Stimulated activated naive CD8-positive, alpha-beta T cell treated with anti-CD3 and anti-CD28 coated beads, Interleukin-15, Interleukin-2, amounts not matched to agents 100 ng/mL and 50 ng/mL, for 24 hours (primary cell): ENCODE results near the gene MMEL1.

Experiments
- H3K27ac Mint-ChIP-seq: one replicate; pipeline ENCODE4 v1.8.0; 2021; ENCODE audit warnings: mild to moderate bottlenecking, mixed read lengths
- H3K27me3 Mint-ChIP-seq: one replicate; pipeline ENCODE4 v1.8.0; 2021; ENCODE audit warnings: mixed read lengths
- H3K36me3 Mint-ChIP-seq: one replicate; pipeline ENCODE4 v1.8.0; 2021; ENCODE audit warnings: low read depth, mixed read lengths
- H3K4me1 Mint-ChIP-seq: one replicate; pipeline ENCODE4 v1.8.0; 2021; ENCODE audit warnings: low read depth, mixed read lengths
- H3K4me3 Mint-ChIP-seq: one replicate; pipeline ENCODE4 v1.8.0; 2021; ENCODE audit warnings: mild to moderate bottlenecking, mixed read lengths
- H3K9me3 Mint-ChIP-seq: one replicate; pipeline ENCODE4 v1.8.0; 2021; ENCODE audit warnings: mixed read lengths

Gene MMEL1

GRCh38 chr1:2604844-2605508 is 27.8 kb downstream of the MMEL1 start:
- Mint-ChIP-seq H3K4me1 (no peaks in the 10 kb centered on the region), H3K4me3 (no peak overlapping the region), H3K9me3 (no peaks in the 10 kb centered on the region)

DNA sequence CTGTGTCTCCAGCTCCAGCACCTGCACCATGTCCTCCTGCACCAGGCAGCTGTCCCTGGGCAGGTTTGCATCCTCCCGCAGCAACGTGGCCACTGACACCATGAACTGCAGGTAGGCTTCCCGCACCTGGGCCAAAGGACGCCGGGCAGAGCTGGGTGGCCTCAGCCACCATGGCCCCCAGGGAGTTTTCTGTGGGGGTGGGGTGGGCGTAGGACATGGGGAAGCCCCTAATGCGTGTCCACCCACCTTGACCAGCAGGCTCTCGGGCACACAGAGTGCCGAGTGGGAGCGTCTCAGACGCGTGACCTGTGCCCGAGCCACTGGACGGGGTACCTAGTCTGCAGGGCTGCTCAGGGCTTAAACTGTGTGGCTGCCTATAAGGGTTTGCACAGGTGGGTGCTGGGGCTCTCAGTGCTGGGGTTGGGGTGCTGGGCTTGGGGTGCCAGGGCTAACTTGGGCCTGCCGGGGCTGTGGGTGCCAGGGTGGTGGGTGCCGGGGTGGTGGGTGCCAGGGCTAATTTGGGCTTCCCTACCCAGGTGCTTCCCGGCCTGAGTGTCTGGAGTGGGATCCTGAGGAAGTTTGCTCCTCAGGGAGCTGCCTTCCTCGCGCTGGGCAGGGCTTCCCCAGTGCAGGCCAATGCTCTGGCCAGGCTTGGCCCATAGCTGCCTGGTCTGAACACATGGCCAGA is 28.5 kb downstream of the MMEL1 start:
- H3K9me3 Mint-ChIP-seq = no peaks in the 10 kb centered on the region
- H3K4me1 Mint-ChIP-seq = no peaks in the 10 kb centered on the region
- H3K4me3 Mint-ChIP-seq = no peak overlapping the region
- H3K36me3 Mint-ChIP-seq = no peaks in the 10 kb centered on the region
- H3K27me3 Mint-ChIP-seq = no peaks in the 10 kb centered on the region
- no peak overlapping the region for H3K27ac Mint-ChIP-seq

More at GRCh38 chr1:2604844-2605508, 27.8 kb downstream of the MMEL1 start:
- no peak overlapping the region for H3K27ac Mint-ChIP-seq
- H3K36me3 Mint-ChIP-seq = no peaks in the 10 kb centered on the region
- no peaks in the 10 kb centered on the region for H3K27me3 Mint-ChIP-seq

- no peak overlapping the region for H3K4me3 Mint-ChIP-seq
- no peaks in the 10 kb centered on the region for H3K27me3 Mint-ChIP-seq
- no peaks in the 10 kb centered on the region for H3K4me1 Mint-ChIP-seq
- H3K27ac Mint-ChIP-seq = no peak overlapping the region
- H3K9me3 Mint-ChIP-seq = no peaks in the 10 kb centered on the region
- H3K36me3 Mint-ChIP-seq = no peaks in the 10 kb centered on the region
Observed at GRCh38 chr1:2603521-2604155, 29.2 kb downstream of the MMEL1 start.

DNA sequence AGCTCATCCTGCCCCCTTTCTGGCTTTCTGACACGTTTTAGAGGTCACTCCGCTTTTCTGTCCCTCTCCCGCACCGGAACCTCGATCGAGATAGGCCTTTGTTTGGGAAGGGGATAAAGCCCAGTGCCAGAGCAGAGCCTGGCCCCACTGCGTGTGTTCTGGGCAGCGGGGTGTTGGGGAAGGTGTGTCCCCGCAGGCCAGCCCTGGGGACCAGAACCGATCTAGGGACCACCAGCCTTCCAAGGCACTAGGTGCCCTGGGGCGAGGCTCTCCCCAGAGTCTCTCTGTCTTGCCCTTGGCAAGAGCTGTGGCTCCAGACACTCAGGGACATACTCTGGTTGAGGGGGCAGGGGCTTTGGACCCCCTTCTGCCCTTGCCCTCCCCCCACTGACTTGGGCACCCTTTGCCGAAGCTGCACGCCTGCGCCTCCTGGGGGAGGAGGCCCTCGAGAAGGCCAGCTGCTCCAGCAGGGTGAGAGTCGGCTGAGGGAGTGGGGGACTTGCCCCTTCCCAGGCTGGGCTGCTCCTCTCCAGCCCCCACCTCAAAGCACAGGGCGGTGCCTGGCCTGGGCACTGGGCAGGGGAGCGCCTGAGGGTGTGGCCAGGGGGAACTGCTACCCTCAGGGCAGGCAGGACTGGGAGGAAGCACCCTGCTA is 29.8 kb downstream of the MMEL1 start:
- Mint-ChIP-seq H3K4me1 (no peaks in the 10 kb centered on the region), H3K27ac (no peak overlapping the region), H3K36me3 (no peaks in the 10 kb centered on the region), H3K9me3 (no peaks in the 10 kb centered on the region), H3K4me3 (no peak overlapping the region), H3K27me3 (no peaks in the 10 kb centered on the region)

DNA sequence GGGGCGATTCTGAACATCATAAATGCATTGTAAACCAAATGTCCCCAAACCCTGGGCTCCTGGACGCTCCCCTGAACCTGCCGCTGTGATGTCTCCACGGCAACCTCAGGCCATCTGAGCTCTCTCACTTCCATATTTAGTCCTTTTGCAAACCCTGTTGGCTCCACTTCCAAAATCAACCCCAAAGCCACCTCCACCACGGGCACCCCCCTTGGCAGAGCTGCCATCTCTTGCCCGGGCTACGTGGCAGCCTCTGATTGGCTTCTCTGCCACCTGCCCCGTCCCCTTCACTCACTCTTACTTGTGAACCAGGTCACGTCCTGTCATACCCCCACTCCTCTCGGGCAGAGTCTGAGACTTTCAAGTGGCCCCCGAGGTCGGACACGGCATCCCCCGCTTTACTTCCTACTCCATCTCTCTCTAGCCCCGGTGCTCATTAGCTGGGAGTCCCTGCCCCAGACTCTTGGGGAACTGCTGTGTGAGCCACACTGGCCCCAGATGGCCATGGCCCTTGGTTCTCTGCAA is 30.4 kb downstream of the MMEL1 start:
- H3K4me3 Mint-ChIP-seq = no peak overlapping the region
- H3K27ac Mint-ChIP-seq = no peak overlapping the region
- no peaks in the 10 kb centered on the region for H3K36me3 Mint-ChIP-seq
- H3K9me3 Mint-ChIP-seq = no peaks in the 10 kb centered on the region
- no peaks in the 10 kb centered on the region for H3K27me3 Mint-ChIP-seq
- H3K4me1 Mint-ChIP-seq = no peaks in the 10 kb centered on the region

DNA sequence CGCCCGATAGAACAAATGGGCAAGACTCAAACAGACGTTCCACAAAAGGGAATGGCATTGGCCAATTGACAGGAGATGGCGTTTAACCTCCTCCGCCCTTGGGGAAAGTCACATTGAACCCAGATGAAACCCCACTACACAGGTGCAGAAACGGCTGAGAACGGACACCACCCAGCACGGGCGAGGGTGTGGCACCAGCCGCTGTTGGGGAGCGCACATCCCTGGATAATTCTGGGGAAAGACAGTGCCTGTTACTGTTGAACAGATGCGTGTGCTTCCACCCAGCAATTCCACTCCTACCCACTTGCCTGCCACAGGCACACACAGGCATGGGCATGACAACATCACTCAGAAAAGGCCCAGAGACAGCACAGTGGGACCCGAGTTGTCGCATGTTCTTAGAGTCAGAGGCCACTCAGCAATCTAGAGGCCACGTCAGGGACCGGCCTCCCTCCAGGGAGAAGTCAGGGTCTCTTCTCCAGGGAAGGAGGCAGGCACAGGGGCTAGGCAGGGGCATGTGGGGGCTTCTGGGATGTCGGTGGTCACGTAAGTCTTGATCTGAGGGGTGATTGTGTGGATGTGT is 31.0 kb downstream of the MMEL1 start:
- no peak overlapping the region for H3K4me3 Mint-ChIP-seq
- no peaks in the 10 kb centered on the region for H3K9me3 Mint-ChIP-seq
- no peaks in the 10 kb centered on the region for H3K36me3 Mint-ChIP-seq
- no peak overlapping the region for H3K27ac Mint-ChIP-seq
- no peaks in the 10 kb centered on the region for H3K4me1 Mint-ChIP-seq
- H3K27me3 Mint-ChIP-seq = no peaks in the 10 kb centered on the region

- H3K36me3 Mint-ChIP-seq = no peaks in the 10 kb centered on the region
- H3K27ac Mint-ChIP-seq = no peak overlapping the region
- H3K9me3 Mint-ChIP-seq = no peaks in the 10 kb centered on the region
- no peaks in the 10 kb centered on the region for H3K27me3 Mint-ChIP-seq
- no peak overlapping the region for H3K4me3 Mint-ChIP-seq
- H3K4me1 Mint-ChIP-seq = no peaks in the 10 kb centered on the region
Observed at GRCh38 chr1:2598329-2598931, 34.4 kb downstream of the MMEL1 start.

- Mint-ChIP-seq H3K27me3 (no peaks in the 10 kb centered on the region), H3K4me3 (no peak overlapping the region), H3K36me3 (no peaks in the 10 kb centered on the region), H3K27ac (no peak overlapping the region), H3K4me1 (peaks cover 2% of the 10 kb centered on the region), H3K9me3 (no peaks in the 10 kb centered on the region)
Observed at GRCh38 chr1:2597441-2598328, 35.1 kb downstream of the MMEL1 start.

DNA sequence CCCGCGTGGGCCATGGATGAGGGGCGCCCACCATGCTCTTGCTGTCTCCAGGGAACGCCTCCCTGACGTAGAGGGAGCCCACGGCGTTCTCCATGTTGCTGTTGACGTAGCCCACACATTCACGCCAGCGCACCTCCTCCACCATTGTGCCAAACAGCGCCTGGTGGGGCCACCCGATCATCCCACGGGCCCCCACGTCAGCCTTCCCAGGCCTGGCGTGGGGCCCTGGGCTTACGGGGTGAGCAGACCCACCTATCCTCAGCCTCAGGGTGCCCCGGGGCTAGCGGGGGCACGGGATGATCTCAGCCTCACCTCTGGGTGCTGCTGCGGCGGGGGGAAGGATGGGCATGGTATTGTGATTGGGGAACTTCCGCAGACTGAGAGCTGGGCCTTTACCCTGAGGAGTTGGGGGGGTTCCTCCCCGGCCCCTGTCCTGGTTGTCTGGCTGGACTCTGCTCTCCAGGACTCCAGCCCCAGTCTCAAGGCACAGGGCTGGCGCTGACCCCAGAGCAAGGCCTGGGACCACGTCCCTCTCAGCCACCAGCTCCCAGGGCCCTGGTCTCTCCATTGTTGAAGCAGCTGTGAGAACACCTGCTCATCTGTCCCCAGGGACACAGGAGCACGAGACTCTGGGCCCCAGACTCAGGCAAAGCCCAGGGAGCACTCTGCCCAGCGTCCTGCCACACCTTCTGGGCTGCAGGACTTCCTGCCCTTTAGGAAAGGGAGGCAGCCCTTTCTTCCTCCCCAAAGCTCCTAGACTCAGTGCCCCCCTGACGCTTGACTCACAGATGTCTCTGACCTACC is 36.1 kb downstream of the MMEL1 start:
- Mint-ChIP-seq H3K4me3 (no peak overlapping the region), H3K27ac (no peak overlapping the region), H3K27me3 (no peaks in the 10 kb centered on the region), H3K4me1 (peaks cover 4% of the 10 kb centered on the region), H3K36me3 (no peaks in the 10 kb centered on the region), H3K9me3 (no peaks in the 10 kb centered on the region)

DNA sequence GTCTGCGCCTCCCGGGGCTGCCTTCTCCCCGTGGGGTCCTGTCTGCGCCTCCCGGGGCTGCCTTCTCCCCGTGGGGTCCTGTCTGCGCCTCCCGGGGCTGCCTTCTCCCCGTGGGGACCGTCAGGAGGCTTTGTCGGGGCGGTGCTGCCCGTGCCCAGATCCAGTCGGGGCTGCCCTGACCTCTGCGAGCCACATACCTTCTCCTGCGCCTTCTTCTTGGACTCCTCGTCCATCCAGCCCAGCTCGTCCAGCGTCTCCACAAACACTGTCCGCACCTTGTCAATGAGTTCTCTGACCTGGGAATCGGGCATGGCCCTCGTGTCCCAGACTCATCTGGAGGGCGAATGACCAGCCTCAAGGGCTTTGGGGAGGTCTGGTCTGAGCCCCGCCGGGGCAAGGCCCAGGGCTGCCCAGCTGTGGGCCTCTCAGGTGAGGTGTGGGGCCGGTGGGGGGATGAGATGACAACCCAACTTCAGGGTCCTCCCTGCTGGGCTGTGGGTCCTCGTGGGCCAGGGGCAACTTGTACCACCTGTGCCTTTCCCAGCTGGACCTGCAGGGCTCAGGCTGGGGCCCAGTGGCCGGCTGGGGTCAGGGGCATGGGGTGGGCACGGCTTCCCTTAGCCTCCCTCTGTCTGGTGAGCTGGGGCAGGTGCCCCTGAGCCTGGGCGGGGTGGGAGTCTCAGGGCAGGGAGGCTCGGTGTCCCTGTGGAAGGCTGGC is 36.8 kb downstream of the MMEL1 start:
- Mint-ChIP-seq H3K4me1 (peaks cover 4% of the 10 kb centered on the region), H3K36me3 (no peaks in the 10 kb centered on the region), H3K27me3 (no peaks in the 10 kb centered on the region), H3K4me3 (no peak overlapping the region), H3K27ac (no peak overlapping the region), H3K9me3 (no peaks in the 10 kb centered on the region)

DNA sequence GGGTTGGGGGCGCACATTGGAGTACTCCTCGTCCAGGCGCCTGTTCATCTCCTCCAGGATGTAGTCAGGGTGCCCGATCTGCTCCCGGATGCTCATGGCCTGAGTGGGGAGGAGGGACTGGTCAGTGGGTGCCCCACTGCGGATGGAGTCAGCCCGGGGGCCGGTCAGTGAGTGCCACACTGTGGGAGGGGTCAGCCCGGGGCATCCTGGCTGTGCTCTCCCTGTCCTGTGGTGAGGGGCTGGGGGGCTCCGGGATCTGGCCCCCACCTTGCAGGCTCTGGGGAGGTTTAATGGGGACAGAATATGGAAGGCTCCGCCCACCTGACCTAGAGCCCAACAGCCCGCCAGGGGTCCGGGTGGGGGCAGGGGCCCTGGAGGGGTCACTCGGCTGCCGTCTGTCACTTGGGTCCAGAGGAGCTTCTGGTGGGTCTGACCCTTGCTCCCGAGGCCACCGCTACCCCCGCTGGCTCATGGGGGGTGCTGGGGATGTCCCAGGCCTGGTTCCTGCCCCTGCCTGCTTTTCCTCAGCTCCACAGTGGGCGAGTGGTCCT is 37.5 kb downstream of the MMEL1 start:
- peaks cover 4% of the 10 kb centered on the region for H3K4me1 Mint-ChIP-seq
- H3K36me3 Mint-ChIP-seq = no peaks in the 10 kb centered on the region
- H3K9me3 Mint-ChIP-seq = no peaks in the 10 kb centered on the region
- no peaks in the 10 kb centered on the region for H3K27me3 Mint-ChIP-seq
- H3K4me3 Mint-ChIP-seq = no peak overlapping the region
- H3K27ac Mint-ChIP-seq = no peak overlapping the region

- Mint-ChIP-seq H3K4me3 (no peak overlapping the region), H3K27me3 (no peaks in the 10 kb centered on the region), H3K36me3 (no peaks in the 10 kb centered on the region), H3K4me1 (peaks cover 4% of the 10 kb centered on the region), H3K27ac (no peak overlapping the region), H3K9me3 (no peaks in the 10 kb centered on the region)
Observed at GRCh38 chr1:2594641-2595131, 38.1 kb downstream of the MMEL1 start.
